B cell (primary cell): ENCODE measurements around the gene PHRF1. TPM values are rescaled to one million over a fixed set of nuclear protein-coding genes. Genes with fewer than 3 reads are reported as not detected.
"Not testable (repeated sequence)": the region's sequence is repeated elsewhere in the genome, so short reads cannot be mapped to it uniquely, and the experiment has no call there.

Source experiments
- ATAC-seq: fragments of 200-7000 bp; cut with Tn5 transposase; one replicate; pipeline ENCODE4 v1.10.0; 2021; ENCODE audit warnings: low read depth, mild to moderate bottlenecking, moderate number of reproducible peaks, moderate library complexity
- CTCF ChIA-PET: fragments of 350-600 bp; sonication (Branson Sonifier 250); formaldehyde crosslinking; loops from one replicate; lab custom pipeline; 2021; ENCODE audit warnings: antibody characterized with exemption, inconsistent platforms; lab: Charles Lee
- POLR2A ChIA-PET: fragments of 350-600 bp; sonication (Branson Sonifier 250); formaldehyde crosslinking; loops from one replicate; lab custom pipeline; 2021; ENCODE audit warnings: antibody characterized with exemption; lab: Charles Lee
- DNase-seq: peaks from one replicate; pipeline ENCODE4 v3.0.0; 2013
- H2AFZ ChIP-seq: 2 replicates; pipeline ENCODE4 v1.6.1; 2012; ENCODE audit warnings: mild to moderate bottlenecking, low read depth, low read length; ENCODE audit not compliant: insufficient read depth, poor library complexity, severe bottlenecking
- H3K27ac ChIP-seq, 2 donors: 1 replicate in 1 of 2; 2 replicates in 1 of 2; pipeline ENCODE4 v1.5.1; 2012 to 2013; ENCODE audit warnings: low read length in 2 of 2, mild to moderate bottlenecking in 2 of 2, moderate library complexity in 1 of 2
- H3K27me3 ChIP-seq, 4 experiments: fragments of 200-600 bp in 1 of 4; sonication (generic) in 1 of 4; replicated peaks in 1 of 4; 1 replicate in 2 of 4; 2 replicates in 2 of 4; pipeline versions ENCODE4 v1.6.1 to v1.7.0; 2013 to 2016; ENCODE audit warnings: low read length in 3 of 4, mild to moderate bottlenecking in 2 of 4, mixed read lengths in 1 of 4, moderate library complexity in 1 of 4; ENCODE audit not compliant: insufficient read depth in 4 of 4, control insufficient read depth in 3 of 4; ENCODE audit errors: control extremely low read depth in 1 of 4
- H3K36me3 ChIP-seq, 2 experiments: replicated peaks in 1 of 2; 1 replicate in 1 of 2; 2 replicates in 1 of 2; pipeline versions ENCODE4 v1.6.1 to v1.7.1; 2013; ENCODE audit warnings: low read length in 1 of 2; ENCODE audit not compliant: insufficient read depth in 2 of 2, control insufficient read depth in 1 of 2; ENCODE audit errors: control extremely low read depth in 1 of 2, extremely low read depth in 1 of 2
- H3K4me1 ChIP-seq, 2 donors: fragments of 200-600 bp in 1 of 2; sonication (generic) in 1 of 2; 1 replicate in 1 of 2; 2 replicates in 1 of 2; pipeline versions ENCODE4 v1.5.1 to v1.6.1; 2013 to 2017; ENCODE audit warnings: low read length in 2 of 2; ENCODE audit not compliant: control insufficient read depth in 2 of 2, insufficient read depth in 2 of 2
- H3K4me2 ChIP-seq: replicated peaks from 2 replicates; pipeline ENCODE3; 2012; ENCODE audit warnings: mild to moderate bottlenecking, low read depth, low read length; ENCODE audit not compliant: poor library complexity, severe bottlenecking
- H3K4me3 ChIP-seq, 5 experiments: fragments of 200-600 bp in 1 of 5; sonication (generic) in 1 of 5; 1 replicate in 3 of 5; 2 replicates in 2 of 5; pipeline versions ENCODE4 v1.5.1 to v1.7.0; 2011 to 2016; ENCODE audit warnings: low read length in 4 of 5, mild to moderate bottlenecking in 4 of 5, low read depth in 2 of 5, control low read depth in 1 of 5, moderate library complexity in 1 of 5; ENCODE audit not compliant: insufficient read depth in 1 of 5; ENCODE audit errors: control extremely low read depth in 1 of 5, extremely low read depth in 1 of 5
- H3K79me2 ChIP-seq: fragments of 200-600 bp; sonication (generic); one replicate; pipeline ENCODE4 v1.6.0; 2016; ENCODE audit warnings: low read length; ENCODE audit not compliant: control insufficient read depth, insufficient read depth
- H3K9ac ChIP-seq: fragments of 200-600 bp; sonication (generic); 2 replicates; pipeline ENCODE4 v1.6.1; 2017; ENCODE audit warnings: mild to moderate bottlenecking, low read length, moderate library complexity
- H3K9me3 ChIP-seq, 3 donors: one replicate each; pipeline versions ENCODE4 v1.6.1 to v1.7.1; 2013; ENCODE audit warnings: low read length in 2 of 3; ENCODE audit not compliant: control insufficient read depth in 2 of 3, insufficient read depth in 1 of 3; ENCODE audit errors: control extremely low read depth in 1 of 3
- H4K20me1 ChIP-seq: 2 replicates; pipeline ENCODE4 v1.6.0; 2012; ENCODE audit warnings: mild to moderate bottlenecking, low read length; ENCODE audit not compliant: insufficient read depth, control insufficient read depth, poor library complexity, severe bottlenecking
- H3K27ac Mint-ChIP-seq: one replicate; pipeline ENCODE4 v1.8.0; 2021; ENCODE audit warnings: mixed read lengths
- H3K27me3 Mint-ChIP-seq: one replicate; pipeline ENCODE4 v1.8.0; 2021; ENCODE audit warnings: mixed read lengths
- H3K4me1 Mint-ChIP-seq: one replicate; pipeline ENCODE4 v1.8.0; 2021; ENCODE audit warnings: mixed read lengths
- H3K4me3 Mint-ChIP-seq: one replicate; pipeline ENCODE4 v1.8.0; 2021; ENCODE audit warnings: mixed read lengths
- H3K9me3 Mint-ChIP-seq: one replicate; pipeline ENCODE4 v1.8.0; 2022; ENCODE audit warnings: mixed read lengths; ENCODE audit not compliant: insufficient read depth
- EZH2 ChIP-seq: IDR thresholded peaks from 2 replicates; pipeline ENCODE4 v1.6.1; 2012; ENCODE audit warnings: borderline replicate concordance, low read depth, mild to moderate bottlenecking, moderate library complexity, low read length; ENCODE audit not compliant: insufficient read depth, poor library complexity, severe bottlenecking
- WGBS: methylation state at CpG from one replicate; pipeline ENCODE4 v1.1.5; 2013; ENCODE audit warnings: missing lambda C conversion rate; ENCODE audit not compliant: insufficient coverage; 5-methylcytosine and 5-hydroxymethylcytosine counted together
- intact Hi-C: fragments of 100-400 bp; cut with micrococcal nuclease; formaldehyde crosslinking; loops from one replicate; pipeline ENCODE4 v1.10.0; 2022
- polyA plus RNA-seq: library from polyadenylated mRNA; depleted of rRNA; stranded (reverse); fragments of >200 nt; gene quantifications from 2 replicates; pipeline ENCODE4 v1.2.3, GENCODE V29; 2012
- total RNA-seq, 2 donors: library from RNA; stranded (reverse); fragments of 120-200 nt in 1 of 2; gene quantifications; 1 replicate in 1 of 2; 2 replicates in 1 of 2; pipeline versions ENCODE4 v1.2.3 to v1.2.4, GENCODE V29; 2013 to 2022
- TF ChIP-seq, protein P1 (sequence below): fragments of 200-600 bp; IDR thresholded peaks from one replicate; pipeline ENCODE4 v1.8.0; 2022; ENCODE audit warnings: antibody characterized with exemption, mild to moderate bottlenecking

PHRF1 gene
- total and polyA plus RNA-seq, 2 donors (not counting 1 experiment from before 2014, with no cell fraction given): 22.3 to 57.9 TPM

DNA sequence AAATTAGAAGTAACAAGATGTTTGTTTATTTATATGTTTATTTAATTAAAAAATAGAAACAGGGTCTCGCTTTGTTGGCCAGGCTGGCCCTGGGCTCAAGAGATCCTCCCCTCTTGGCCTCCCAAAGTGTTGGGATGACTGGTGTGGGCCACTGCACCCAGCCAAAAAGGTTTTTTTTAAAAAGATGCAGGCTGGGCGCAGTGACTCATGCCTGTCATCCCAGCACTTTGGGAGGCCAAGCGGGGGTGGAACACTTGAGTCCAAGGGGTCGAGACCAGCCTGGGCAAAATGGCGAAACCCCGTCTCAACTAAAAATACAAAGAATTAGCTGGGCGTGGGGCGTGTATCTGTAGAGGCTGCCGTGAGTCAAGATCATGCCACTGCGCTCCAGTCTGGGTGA lies 74.2 kb downstream of the PHRF1 start:
- Histone ChIP-seq H3K27me3 (no peaks in the 10 kb centered on the region), H3K9me3 (no peaks in the 10 kb centered on the region), H3K9ac (no peak overlapping the region), H4K20me1 (no peaks in the 10 kb centered on the region), H3K79me2 (no peaks in the 10 kb centered on the region), H2AFZ (no peak overlapping the region), H3K27ac (no peak overlapping the region), H3K36me3 (peaks cover 0 to 11% of the 10 kb centered on the region in 2 experiments), H3K4me3 (no peak overlapping the region), H3K4me1 (peaks cover 0 to 8% of the 10 kb centered on the region in 2 donors), H3K4me2 (no peak overlapping the region)
- H3K27ac Mint-ChIP-seq: no peak overlapping the region
- DNase-seq (no peak), ATAC-seq (no peak)
- TF ChIP-seq EZH2: no peak
- TF ChIP-seq, protein P1, sequence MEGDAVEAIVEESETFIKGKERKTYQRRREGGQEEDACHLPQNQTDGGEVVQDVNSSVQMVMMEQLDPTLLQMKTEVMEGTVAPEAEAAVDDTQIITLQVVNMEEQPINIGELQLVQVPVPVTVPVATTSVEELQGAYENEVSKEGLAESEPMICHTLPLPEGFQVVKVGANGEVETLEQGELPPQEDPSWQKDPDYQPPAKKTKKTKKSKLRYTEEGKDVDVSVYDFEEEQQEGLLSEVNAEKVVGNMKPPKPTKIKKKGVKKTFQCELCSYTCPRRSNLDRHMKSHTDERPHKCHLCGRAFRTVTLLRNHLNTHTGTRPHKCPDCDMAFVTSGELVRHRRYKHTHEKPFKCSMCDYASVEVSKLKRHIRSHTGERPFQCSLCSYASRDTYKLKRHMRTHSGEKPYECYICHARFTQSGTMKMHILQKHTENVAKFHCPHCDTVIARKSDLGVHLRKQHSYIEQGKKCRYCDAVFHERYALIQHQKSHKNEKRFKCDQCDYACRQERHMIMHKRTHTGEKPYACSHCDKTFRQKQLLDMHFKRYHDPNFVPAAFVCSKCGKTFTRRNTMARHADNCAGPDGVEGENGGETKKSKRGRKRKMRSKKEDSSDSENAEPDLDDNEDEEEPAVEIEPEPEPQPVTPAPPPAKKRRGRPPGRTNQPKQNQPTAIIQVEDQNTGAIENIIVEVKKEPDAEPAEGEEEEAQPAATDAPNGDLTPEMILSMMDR: no peak
- H3K4me3 Mint-ChIP-seq: no peak overlapping the region
- ChIA-PET CTCF (no interaction called here), POLR2A (no interaction called here)
- H3K4me1 Mint-ChIP-seq: peaks cover 2% of the 10 kb centered on the region
- intact Hi-C loops: no loop called here
- WGBS: 98% methylated on average over 8 of the region's 10 CpGs
- H3K27me3 Mint-ChIP-seq: no peaks in the 10 kb centered on the region
- H3K9me3 Mint-ChIP-seq: no peaks in the 10 kb centered on the region

DNA sequence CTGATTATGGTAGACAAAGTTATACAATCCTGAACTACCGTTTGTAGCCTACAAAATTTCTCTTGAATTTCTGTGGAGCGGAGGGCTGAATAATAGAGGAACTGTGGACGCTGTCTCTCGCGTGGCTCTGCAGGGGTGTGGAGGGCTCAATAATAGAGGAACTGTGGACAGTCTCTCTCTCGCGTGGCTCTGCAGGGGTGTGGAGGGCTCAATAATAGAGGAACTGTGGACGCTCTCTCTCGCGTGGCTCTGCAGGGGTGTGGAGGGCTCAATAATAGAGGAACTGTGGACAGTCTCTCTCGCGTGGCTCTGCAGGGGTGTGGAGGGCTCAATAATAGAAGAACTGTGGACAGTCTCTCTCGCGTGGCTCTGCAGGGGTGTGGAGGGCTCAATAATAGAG lies 76.9 kb downstream of the PHRF1 start:
- H3K4me1 Mint-ChIP-seq, H3K27ac ChIP-seq, H3K4me3 Mint-ChIP-seq, intact Hi-C loops, H2AFZ ChIP-seq, H3K9me3 ChIP-seq, H3K4me2 ChIP-seq, H3K9ac ChIP-seq, H3K79me2 ChIP-seq, H4K20me1 ChIP-seq, H3K4me3 ChIP-seq, DNase-seq, H3K27ac Mint-ChIP-seq, H3K27me3 ChIP-seq, CTCF ChIA-PET, H3K4me1 ChIP-seq, H3K27me3 Mint-ChIP-seq, H3K9me3 Mint-ChIP-seq, ATAC-seq: not testable (repeated sequence)
- 97% methylated on average over 13 of the region's 14 CpGs for WGBS
- POLR2A ChIA-PET: interaction anchor here (0.7 kb wide), 1 partner anchor 115 kb away, joined by 5 read pairs; no protein-coding TSS in a partner anchor
- H3K36me3 ChIP-seq: peaks cover 0 to 14% of the 10 kb centered on the region in 2 experiments
